Stimulated activated CD4-positive, alpha-beta T cell treated with anti-CD3 and anti-CD28 coated beads, Interleukin-1b, Interleukin-23, amount 100 ng/mL, for 24 hours (primary cell): ENCODE data around the gene LRBA.

Experiments
- DNase-seq, 4 experiments: peaks; one replicate each; pipeline ENCODE4 v3.0.0-alpha.2; 2020; ENCODE audit warnings: low read depth in 4 of 4, low spot score in 1 of 4

LRBA gene

DNA sequence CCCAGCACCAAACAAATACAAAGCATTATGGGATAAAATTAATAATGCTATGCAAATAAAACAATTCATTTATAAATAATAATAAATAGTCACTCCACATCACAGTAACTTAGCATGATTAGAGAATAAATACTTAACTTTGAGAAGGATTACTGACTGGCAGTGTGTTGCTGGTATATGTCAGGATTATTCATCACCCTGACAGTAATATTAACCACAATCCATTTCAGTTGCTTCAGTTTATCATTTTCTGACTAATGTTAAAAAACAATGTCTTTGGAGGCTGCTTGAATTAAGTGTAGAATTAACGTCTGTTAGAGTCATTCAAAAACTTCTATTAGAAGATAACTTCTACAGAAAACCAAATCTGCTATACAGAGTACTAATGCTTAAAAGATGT lies 557.3 kb downstream of the LRBA start:
- DNase-seq: no peak

- no peak for DNase-seq
These were observed 563.2 kb downstream of the LRBA start for GRCh38 chr4:150451883-150452282.

DNA sequence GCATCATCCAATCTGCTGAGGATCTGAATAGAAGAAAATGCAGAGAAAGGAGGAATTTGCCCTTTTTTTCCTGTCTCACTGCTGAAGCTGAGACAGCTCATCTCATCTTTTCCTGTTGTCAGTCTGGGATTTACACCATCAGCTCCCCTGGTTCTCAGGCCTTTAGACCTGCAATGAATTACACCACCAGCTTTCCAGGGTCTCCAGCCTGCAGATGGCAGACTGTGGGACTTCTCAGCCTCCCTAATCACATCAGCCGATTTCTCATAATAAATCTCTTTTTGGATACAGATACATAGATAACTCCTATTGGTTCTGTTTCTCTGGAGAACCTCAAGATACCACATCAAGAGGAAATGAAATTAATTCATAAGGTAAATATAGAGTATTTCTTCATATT lies 567.7 kb downstream of the LRBA start:
- no peak for DNase-seq

DNA sequence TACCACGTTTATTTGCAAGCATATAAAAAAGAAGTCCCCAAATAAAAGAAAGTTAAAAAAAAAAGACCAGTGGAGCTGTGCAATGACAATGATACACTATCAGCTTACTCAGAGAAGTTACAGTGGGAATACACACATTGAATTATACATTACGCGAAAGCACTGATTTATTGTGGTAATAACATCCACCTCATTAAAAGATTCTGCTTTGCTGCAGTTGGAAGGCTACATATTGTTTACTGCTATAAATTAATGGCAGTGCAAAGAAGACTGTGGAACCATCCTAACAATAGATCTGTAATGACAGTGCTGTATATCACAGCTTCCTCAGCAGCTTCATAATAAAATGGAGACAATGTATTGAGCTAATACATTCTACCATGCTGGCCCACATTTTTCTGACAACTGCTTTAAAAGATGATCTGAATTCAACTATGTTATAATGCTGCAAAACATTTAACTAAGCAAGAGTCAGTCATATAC lies 575.6 kb downstream of the LRBA start:
- no peak for DNase-seq

DNA sequence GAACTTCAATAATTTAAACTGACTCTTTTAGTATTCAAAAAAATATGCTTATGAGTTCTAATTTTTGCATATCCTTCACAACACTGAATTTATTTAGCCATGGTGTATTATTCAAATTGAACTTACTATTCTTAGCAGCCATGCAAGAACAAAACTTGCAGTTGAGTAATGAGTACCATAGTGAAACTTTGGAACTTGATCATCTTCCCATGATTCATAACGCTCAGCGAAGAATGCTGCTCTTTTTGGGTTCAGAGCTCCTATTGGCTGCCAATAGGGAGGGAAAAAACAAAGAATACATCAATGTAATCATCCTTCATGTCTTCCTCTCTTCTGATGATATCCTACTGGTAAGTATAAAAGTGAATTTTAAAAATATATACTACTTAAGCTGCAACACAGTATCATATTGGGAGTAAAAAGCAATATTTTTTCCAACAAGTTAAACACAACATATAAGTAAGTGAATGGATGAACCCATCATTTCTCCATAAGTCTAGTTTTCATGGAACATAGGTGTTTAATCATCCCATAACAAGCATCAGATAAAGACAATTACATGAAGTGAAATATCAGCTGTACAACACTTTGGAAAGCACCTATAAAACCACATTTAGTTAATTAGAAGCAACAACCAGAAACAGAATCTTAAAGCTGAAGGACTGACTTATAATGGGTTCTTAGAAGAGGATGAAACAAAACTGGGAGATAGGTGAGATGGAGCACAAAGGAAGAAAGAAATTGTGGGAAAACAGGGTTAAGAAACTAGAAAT lies 578.3 kb downstream of the LRBA start:
- DNase-seq: no peak

- no peak for DNase-seq
These were observed 583.9 kb downstream of the LRBA start for GRCh38 chr4:150431221-150431620.

DNA sequence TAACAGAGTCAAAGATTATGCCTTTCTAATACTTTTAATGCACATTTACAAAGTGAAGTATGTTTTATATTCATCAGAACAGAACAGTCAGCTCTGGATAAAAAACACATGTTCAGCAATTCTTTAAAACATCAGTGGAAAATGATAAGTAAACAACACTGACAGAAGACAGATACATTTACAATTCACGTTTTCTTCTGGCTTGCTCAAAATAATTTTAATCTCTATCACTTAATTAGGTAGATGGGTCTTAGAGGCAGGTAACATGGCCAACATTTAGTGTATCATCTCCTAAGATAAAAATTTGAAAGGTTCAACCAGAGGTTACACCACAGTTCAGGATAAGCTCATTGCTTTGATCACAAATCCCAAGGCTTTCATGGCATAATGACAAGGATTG lies 589.9 kb downstream of the LRBA start:
- DNase-seq: no peak

GRCh38 chr4:150423503-150423902 lies 591.6 kb downstream of the LRBA start:
- no peak for DNase-seq

DNA sequence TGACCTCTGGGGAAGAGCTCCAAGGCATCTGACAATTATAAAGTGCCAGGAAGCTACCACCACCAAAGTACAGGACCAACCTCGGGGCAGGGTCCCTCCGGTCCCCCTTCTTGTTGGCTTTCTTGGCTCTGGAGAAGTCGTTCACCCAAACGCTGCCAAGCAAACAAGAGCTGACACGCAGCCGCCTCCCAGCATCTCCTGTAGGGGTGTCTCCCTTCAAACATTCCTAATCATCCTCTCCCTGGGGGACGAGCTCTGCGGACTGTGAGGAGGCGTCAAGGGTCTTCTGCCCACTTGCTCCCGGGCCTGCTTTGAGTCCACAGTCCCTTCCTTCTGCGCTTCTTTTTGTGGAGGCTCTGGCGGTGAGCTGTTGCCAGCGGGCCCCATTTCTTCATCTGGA lies 592.0 kb downstream of the LRBA start:
- no peak for DNase-seq

GRCh38 chr4:150421612-150422011 lies 593.5 kb downstream of the LRBA start:
- DNase-seq: no peak

DNA sequence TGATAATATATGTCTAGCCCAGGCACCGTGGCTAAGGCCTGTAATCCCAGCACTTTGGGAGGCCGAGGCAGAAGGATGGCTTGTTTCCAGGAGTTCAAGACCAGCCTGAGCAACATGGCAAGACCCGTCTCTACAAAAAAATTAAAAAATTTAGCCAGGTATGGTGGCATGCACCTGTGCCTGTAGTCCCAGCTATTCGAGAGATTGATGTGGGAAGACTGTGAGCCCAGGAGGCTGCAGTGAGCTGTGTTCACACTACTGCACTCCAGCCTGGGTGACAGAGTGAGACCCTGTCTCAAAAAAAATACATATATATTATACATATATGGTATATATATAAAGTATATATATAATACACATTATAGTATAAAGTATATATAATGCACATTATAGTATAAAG lies 595.1 kb downstream of the LRBA start:
- no peak for DNase-seq

DNA sequence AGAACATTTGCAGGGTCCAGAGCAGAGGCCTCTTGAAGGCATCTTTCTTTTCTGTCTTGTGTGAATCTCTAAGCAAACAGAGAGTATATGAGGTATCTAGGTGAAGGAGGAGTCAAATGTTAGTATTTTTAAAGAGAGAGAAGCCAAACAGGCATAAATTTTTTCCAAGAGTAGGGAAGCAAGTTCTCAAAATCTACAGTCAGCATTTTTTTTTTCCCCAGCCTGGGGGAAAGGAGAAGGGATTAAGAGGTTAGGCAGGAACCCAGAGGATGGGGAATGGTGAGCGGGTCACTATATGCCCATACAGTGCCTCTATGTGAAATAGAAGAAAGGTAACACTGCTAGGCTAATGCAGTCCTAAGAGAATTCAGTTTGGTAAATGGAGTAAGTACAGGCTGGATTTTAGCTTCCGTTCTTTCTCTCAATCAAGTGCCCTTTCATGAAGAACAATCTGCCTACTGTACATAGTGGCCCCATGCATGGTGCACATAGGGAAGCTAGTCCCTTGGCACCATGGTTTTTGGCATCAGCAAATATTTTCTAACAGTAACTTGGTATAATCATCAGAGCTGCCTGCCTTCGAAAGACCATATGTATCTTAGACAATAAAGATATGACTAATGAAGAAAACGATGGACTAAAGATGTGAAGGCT lies 596.2 kb downstream of the LRBA start:
- DNase-seq: no peak

GRCh38 chr4:150415213-150415612 lies 599.9 kb downstream of the LRBA start:
- DNase-seq: no peak

DNA sequence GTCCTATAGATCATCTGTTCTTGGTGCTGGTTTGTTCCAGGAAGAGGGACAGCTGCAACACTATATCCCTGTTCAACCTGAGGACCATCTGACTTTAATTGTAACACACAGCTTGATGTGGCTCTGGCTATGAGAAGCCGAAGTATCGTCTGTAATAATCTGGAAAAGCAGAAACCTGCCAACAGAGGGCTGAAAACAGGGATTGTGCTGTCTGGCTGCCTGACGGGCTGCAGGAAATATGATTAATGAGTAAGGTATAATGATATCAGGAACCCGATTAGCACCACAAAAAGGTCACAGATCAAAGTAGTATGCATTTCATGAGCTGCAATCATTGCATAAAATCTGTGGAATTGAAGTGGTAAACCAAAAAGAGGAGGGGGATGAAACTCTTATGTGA lies 603.6 kb downstream of the LRBA start:
- DNase-seq: no peak

GRCh38 chr4:150402871-150403272 lies 612.2 kb downstream of the LRBA start:
- DNase-seq: no peak

DNA sequence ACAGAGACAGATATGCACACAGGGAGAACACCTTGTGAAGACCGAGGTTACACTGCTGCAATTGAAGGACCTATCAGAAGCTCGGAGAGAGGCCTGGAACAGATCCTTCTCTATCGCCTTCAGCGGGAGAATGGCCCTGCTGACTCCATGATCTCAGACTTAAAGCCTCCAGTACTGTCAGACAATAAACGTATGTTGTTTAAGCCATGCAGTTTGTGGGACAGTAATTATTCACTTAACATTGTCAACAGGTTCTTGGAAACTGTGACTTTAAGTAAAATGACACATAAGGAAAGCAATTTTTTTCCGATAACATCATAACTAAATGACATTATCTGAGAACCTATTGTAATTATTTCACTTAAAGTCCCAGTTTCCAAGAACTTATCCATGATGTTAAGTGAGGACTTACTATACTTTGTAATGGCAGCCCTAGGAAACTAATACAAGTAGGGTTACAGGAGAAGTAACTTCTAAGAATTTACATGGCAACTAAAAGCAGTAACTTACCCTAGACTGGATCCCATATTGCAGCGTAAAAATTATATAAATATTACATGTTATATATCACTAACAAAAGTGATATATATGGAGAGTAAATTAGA lies 613.9 kb downstream of the LRBA start:
- no peak for DNase-seq

DNA sequence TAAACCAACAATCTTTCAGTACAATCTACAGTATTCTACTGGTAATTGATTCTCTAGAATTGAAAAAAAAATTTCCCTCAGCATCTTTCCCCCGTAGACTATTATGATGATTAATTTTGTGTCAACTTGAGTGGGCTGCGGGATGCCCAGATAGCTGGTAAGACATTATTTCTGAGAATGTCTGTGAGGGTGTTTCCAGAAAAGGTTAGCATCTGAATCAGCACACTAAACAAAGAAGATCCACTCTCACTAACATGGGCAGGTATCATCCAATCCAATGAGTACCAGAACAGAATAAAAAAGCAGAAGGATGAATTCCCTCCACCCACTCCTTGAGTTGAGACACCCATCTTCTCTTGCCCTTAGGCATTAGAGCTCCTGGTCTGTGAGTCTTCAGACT lies 619.2 kb downstream of the LRBA start:
- peak in 1 of 4 experiments; percentile 0 for DNase-seq

- no peak for DNase-seq
These were observed 621.0 kb downstream of the LRBA start for GRCh38 chr4:150394046-150394445.

- DNase-seq: no peak
These were observed 624.0 kb downstream of the LRBA start for GRCh38 chr4:150391052-150391451.

GRCh38 chr4:150390531-150390910 lies 624.6 kb downstream of the LRBA start:
- no peak for DNase-seq

GRCh38 chr4:150389896-150390530 lies 625.1 kb downstream of the LRBA start:
- no peak for DNase-seq

DNA sequence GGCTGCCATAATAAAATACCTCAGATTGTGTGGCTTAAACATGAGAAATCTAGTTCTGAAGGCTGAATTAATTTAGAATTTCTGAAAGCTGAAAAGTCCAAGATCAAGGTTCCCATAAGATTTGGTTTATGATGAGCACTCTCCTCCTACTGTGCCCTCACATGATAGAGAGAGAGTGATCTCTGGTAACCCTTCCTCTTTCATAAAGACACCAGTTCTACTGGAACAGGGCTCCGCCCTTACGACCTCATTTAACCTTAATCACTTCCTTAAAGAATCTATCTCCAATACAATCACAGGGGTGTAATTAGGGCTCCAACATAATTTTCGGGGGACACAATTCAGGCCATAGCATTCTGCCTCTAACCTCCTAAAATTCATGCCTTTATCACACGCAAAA lies 627.1 kb downstream of the LRBA start:
- no peak for DNase-seq
